B cell (primary cell): Measurements from ENCODE around the gene KIF11. TPM values are rescaled to one million over a fixed set of nuclear protein-coding genes. Genes with fewer than 3 reads are reported as not detected.

Experiments used
- ATAC-seq: fragments of 200-7000 bp; cut with Tn5 transposase; one replicate; pipeline ENCODE4 v1.10.0; 2021; ENCODE audit warnings: low read depth, mild to moderate bottlenecking, moderate number of reproducible peaks, moderate library complexity
- CTCF ChIA-PET: fragments of 350-600 bp; sonication (Branson Sonifier 250); formaldehyde crosslinking; loops from one replicate; lab custom pipeline; 2021; ENCODE audit warnings: antibody characterized with exemption, inconsistent platforms; lab: Charles Lee
- POLR2A ChIA-PET: fragments of 350-600 bp; sonication (Branson Sonifier 250); formaldehyde crosslinking; loops from one replicate; lab custom pipeline; 2021; ENCODE audit warnings: antibody characterized with exemption; lab: Charles Lee
- DNase-seq: peaks from one replicate; pipeline ENCODE4 v3.0.0; 2013
- H2AFZ ChIP-seq: 2 replicates; pipeline ENCODE4 v1.6.1; 2012; ENCODE audit warnings: mild to moderate bottlenecking, low read depth, low read length; ENCODE audit not compliant: insufficient read depth, poor library complexity, severe bottlenecking
- H3K27ac ChIP-seq, 2 donors: 1 replicate in 1 of 2; 2 replicates in 1 of 2; pipeline ENCODE4 v1.5.1; 2012 to 2013; ENCODE audit warnings: low read length in 2 of 2, mild to moderate bottlenecking in 2 of 2, moderate library complexity in 1 of 2
- H3K27me3 ChIP-seq, 4 experiments: fragments of 200-600 bp in 1 of 4; sonication (generic) in 1 of 4; replicated peaks in 1 of 4; 1 replicate in 2 of 4; 2 replicates in 2 of 4; pipeline versions ENCODE4 v1.6.1 to v1.7.0; 2013 to 2016; ENCODE audit warnings: low read length in 3 of 4, mild to moderate bottlenecking in 2 of 4, mixed read lengths in 1 of 4, moderate library complexity in 1 of 4; ENCODE audit not compliant: insufficient read depth in 4 of 4, control insufficient read depth in 3 of 4; ENCODE audit errors: control extremely low read depth in 1 of 4
- H3K36me3 ChIP-seq, 2 experiments: replicated peaks in 1 of 2; 1 replicate in 1 of 2; 2 replicates in 1 of 2; pipeline versions ENCODE4 v1.6.1 to v1.7.1; 2013; ENCODE audit warnings: low read length in 1 of 2; ENCODE audit not compliant: insufficient read depth in 2 of 2, control insufficient read depth in 1 of 2; ENCODE audit errors: control extremely low read depth in 1 of 2, extremely low read depth in 1 of 2
- H3K4me1 ChIP-seq, 2 donors: fragments of 200-600 bp in 1 of 2; sonication (generic) in 1 of 2; 1 replicate in 1 of 2; 2 replicates in 1 of 2; pipeline versions ENCODE4 v1.5.1 to v1.6.1; 2013 to 2017; ENCODE audit warnings: low read length in 2 of 2; ENCODE audit not compliant: control insufficient read depth in 2 of 2, insufficient read depth in 2 of 2
- H3K4me2 ChIP-seq: replicated peaks from 2 replicates; pipeline ENCODE3; 2012; ENCODE audit warnings: mild to moderate bottlenecking, low read depth, low read length; ENCODE audit not compliant: poor library complexity, severe bottlenecking
- H3K4me3 ChIP-seq, 5 experiments: fragments of 200-600 bp in 1 of 5; sonication (generic) in 1 of 5; 1 replicate in 3 of 5; 2 replicates in 2 of 5; pipeline versions ENCODE4 v1.5.1 to v1.7.0; 2011 to 2016; ENCODE audit warnings: low read length in 4 of 5, mild to moderate bottlenecking in 4 of 5, low read depth in 2 of 5, control low read depth in 1 of 5, moderate library complexity in 1 of 5; ENCODE audit not compliant: insufficient read depth in 1 of 5; ENCODE audit errors: control extremely low read depth in 1 of 5, extremely low read depth in 1 of 5
- H3K79me2 ChIP-seq: fragments of 200-600 bp; sonication (generic); one replicate; pipeline ENCODE4 v1.6.0; 2016; ENCODE audit warnings: low read length; ENCODE audit not compliant: control insufficient read depth, insufficient read depth
- H3K9ac ChIP-seq: fragments of 200-600 bp; sonication (generic); 2 replicates; pipeline ENCODE4 v1.6.1; 2017; ENCODE audit warnings: mild to moderate bottlenecking, low read length, moderate library complexity
- H3K9me3 ChIP-seq, 3 donors: one replicate each; pipeline versions ENCODE4 v1.6.1 to v1.7.1; 2013; ENCODE audit warnings: low read length in 2 of 3; ENCODE audit not compliant: control insufficient read depth in 2 of 3, insufficient read depth in 1 of 3; ENCODE audit errors: control extremely low read depth in 1 of 3
- H4K20me1 ChIP-seq: 2 replicates; pipeline ENCODE4 v1.6.0; 2012; ENCODE audit warnings: mild to moderate bottlenecking, low read length; ENCODE audit not compliant: insufficient read depth, control insufficient read depth, poor library complexity, severe bottlenecking
- H3K27ac Mint-ChIP-seq: one replicate; pipeline ENCODE4 v1.8.0; 2021; ENCODE audit warnings: mixed read lengths
- H3K27me3 Mint-ChIP-seq: one replicate; pipeline ENCODE4 v1.8.0; 2021; ENCODE audit warnings: mixed read lengths
- H3K4me1 Mint-ChIP-seq: one replicate; pipeline ENCODE4 v1.8.0; 2021; ENCODE audit warnings: mixed read lengths
- H3K4me3 Mint-ChIP-seq: one replicate; pipeline ENCODE4 v1.8.0; 2021; ENCODE audit warnings: mixed read lengths
- H3K9me3 Mint-ChIP-seq: one replicate; pipeline ENCODE4 v1.8.0; 2022; ENCODE audit warnings: mixed read lengths; ENCODE audit not compliant: insufficient read depth
- CTCF ChIP-seq: fragments of 200-600 bp; IDR thresholded peaks from one replicate; pipeline ENCODE4 v1.8.0; 2022; ENCODE audit warnings: antibody characterized with exemption, mild to moderate bottlenecking
- EZH2 ChIP-seq: IDR thresholded peaks from 2 replicates; pipeline ENCODE4 v1.6.1; 2012; ENCODE audit warnings: borderline replicate concordance, low read depth, mild to moderate bottlenecking, moderate library complexity, low read length; ENCODE audit not compliant: insufficient read depth, poor library complexity, severe bottlenecking
- WGBS: methylation state at CpG from one replicate; pipeline ENCODE4 v1.1.5; 2013; ENCODE audit warnings: missing lambda C conversion rate; ENCODE audit not compliant: insufficient coverage; 5-methylcytosine and 5-hydroxymethylcytosine counted together
- intact Hi-C: fragments of 100-400 bp; cut with micrococcal nuclease; formaldehyde crosslinking; loops from one replicate; pipeline ENCODE4 v1.10.0; 2022
- polyA plus RNA-seq: library from polyadenylated mRNA; depleted of rRNA; stranded (reverse); fragments of >200 nt; gene quantifications from 2 replicates; pipeline ENCODE4 v1.2.3, GENCODE V29; 2012
- total RNA-seq, 2 donors: library from RNA; stranded (reverse); fragments of 120-200 nt in 1 of 2; gene quantifications; 1 replicate in 1 of 2; 2 replicates in 1 of 2; pipeline versions ENCODE4 v1.2.3 to v1.2.4, GENCODE V29; 2013 to 2022

Gene KIF11
- total and polyA plus RNA-seq, 2 donors (not counting 1 experiment from before 2014, with no cell fraction given) = 0.64 to 1.8 TPM

- Histone ChIP-seq H2AFZ (no peak overlapping the region), H3K4me1 (peaks cover 5 to 6% of the 10 kb centered on the region in 2 donors), H3K79me2 (peaks cover 7% of the 10 kb centered on the region), H3K9me3 (no peaks in the 10 kb centered on the region), H3K9ac (no peak overlapping the region), H3K4me2 (no peak overlapping the region), H3K27ac (no peak overlapping the region), H3K27me3 (no peaks in the 10 kb centered on the region), H3K36me3 (no peaks in the 10 kb centered on the region), H3K4me3 (no peak overlapping the region), H4K20me1 (no peaks in the 10 kb centered on the region)
- H3K9me3 Mint-ChIP-seq = no peaks in the 10 kb centered on the region
- no peak overlapping the region for H3K27ac Mint-ChIP-seq
- intact Hi-C loops = no loop called here
- H3K27me3 Mint-ChIP-seq = peaks cover 3% of the 10 kb centered on the region
- H3K4me3 Mint-ChIP-seq = no peak overlapping the region
- ChIA-PET POLR2A (no interaction called here), CTCF (no interaction called here)
- ATAC-seq (no peak), DNase-seq (no peak)
- peaks cover 13% of the 10 kb centered on the region for H3K4me1 Mint-ChIP-seq
- TF ChIP-seq EZH2 = no peak
- TF ChIP-seq CTCF = no peak
Measured at GRCh38 chr10:92677708-92678107, 84.8 kb downstream of the KIF11 start.

GRCh38 chr10:92678206-92678605 lies 85.3 kb downstream of the KIF11 start:
- H3K9ac ChIP-seq = no peak overlapping the region
- ATAC-seq = no peak
- H3K9me3 Mint-ChIP-seq = no peaks in the 10 kb centered on the region
- H3K4me1 Mint-ChIP-seq = peaks cover 13% of the 10 kb centered on the region
- no peak overlapping the region for H3K4me3 Mint-ChIP-seq
- 83% methylated on average over 2 of the region's 5 CpGs for WGBS
- H4K20me1 ChIP-seq = no peaks in the 10 kb centered on the region
- no peak for DNase-seq
- no peak overlapping the region for H2AFZ ChIP-seq
- peaks cover 7% of the 10 kb centered on the region for H3K79me2 ChIP-seq
- H3K27ac Mint-ChIP-seq = no peak overlapping the region
- no peaks in the 10 kb centered on the region for H3K27me3 ChIP-seq
- intact Hi-C loops = no loop called here
- H3K4me2 ChIP-seq = no peak overlapping the region
- peaks cover 3% of the 10 kb centered on the region for H3K27me3 Mint-ChIP-seq
- no peak overlapping the region for H3K4me3 ChIP-seq
- TF ChIP-seq CTCF = no peak
- TF ChIP-seq EZH2 = no peak
- no peaks in the 10 kb centered on the region for H3K36me3 ChIP-seq
- H3K9me3 ChIP-seq = no peaks in the 10 kb centered on the region
- CTCF ChIA-PET = interaction anchor here (1.1 kb wide), 1 partner anchor 166 kb away, joined by 3 read pairs; no protein-coding TSS in a partner anchor
- POLR2A ChIA-PET = no interaction called here
- H3K27ac ChIP-seq = no peak overlapping the region
- peaks cover 5 to 6% of the 10 kb centered on the region in 2 donors for H3K4me1 ChIP-seq
